ENCODE data around the gene VAT1L.

The VAT1L gene

DNA sequence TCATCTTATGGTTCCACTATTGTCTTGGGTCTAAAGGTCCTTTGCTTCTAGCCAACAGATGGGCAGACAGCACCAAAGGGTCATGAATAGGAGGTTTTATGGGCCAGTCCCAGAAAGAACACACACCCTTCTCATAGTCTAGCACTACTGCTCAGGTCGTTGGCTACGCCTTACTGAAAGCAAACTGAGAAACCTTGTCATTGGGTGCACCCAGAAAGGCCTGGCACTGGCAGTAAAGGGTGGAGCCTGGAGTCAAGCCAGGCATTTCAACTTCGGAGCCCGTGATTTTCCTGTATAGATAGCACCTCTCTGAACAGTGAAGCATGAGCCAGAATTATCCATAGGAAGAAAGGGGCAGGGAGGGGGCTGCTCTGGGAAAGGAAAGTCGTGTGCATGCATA is 74.9 kb downstream of the VAT1L start:
- no peak for DNase-seq (ENCODE audit: low read depth)
- TF ChIP-seq, protein P1, sequence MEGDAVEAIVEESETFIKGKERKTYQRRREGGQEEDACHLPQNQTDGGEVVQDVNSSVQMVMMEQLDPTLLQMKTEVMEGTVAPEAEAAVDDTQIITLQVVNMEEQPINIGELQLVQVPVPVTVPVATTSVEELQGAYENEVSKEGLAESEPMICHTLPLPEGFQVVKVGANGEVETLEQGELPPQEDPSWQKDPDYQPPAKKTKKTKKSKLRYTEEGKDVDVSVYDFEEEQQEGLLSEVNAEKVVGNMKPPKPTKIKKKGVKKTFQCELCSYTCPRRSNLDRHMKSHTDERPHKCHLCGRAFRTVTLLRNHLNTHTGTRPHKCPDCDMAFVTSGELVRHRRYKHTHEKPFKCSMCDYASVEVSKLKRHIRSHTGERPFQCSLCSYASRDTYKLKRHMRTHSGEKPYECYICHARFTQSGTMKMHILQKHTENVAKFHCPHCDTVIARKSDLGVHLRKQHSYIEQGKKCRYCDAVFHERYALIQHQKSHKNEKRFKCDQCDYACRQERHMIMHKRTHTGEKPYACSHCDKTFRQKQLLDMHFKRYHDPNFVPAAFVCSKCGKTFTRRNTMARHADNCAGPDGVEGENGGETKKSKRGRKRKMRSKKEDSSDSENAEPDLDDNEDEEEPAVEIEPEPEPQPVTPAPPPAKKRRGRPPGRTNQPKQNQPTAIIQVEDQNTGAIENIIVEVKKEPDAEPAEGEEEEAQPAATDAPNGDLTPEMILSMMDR (conservative IDR thresholded peaks at IDR 0.05; ENCODE audit: low read depth, low read length), result no peak
- H3K4me3 ChIP-seq (ENCODE audit: low read depth, low read length), result no peak overlapping the region

DNA sequence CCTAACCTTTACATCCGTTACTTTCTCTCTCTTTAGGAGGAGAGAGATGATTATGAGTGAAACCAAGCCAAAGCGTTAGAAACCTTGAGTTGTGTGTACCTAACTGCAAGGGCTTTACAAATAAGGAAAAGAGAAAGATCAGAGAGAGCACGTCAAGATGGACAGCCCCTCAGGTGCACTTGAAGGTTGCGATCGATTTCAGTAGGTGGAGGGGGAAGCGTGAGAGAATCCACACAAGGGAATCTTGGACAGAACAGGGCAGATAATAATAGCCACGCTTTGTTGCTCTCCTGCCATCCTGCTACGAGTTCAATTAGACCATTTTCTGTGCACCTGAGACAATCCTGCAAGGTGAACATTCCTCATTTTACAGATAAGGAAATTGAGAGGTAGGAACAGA is 78.4 kb downstream of the VAT1L start:
- no peak for DNase-seq (ENCODE audit: low read depth)
- TF ChIP-seq, protein P1 (conservative IDR thresholded peaks at IDR 0.05; ENCODE audit: low read depth, low read length), result no peak
- H3K4me3 ChIP-seq (ENCODE audit: low read depth, low read length), result no peak overlapping the region

DNA sequence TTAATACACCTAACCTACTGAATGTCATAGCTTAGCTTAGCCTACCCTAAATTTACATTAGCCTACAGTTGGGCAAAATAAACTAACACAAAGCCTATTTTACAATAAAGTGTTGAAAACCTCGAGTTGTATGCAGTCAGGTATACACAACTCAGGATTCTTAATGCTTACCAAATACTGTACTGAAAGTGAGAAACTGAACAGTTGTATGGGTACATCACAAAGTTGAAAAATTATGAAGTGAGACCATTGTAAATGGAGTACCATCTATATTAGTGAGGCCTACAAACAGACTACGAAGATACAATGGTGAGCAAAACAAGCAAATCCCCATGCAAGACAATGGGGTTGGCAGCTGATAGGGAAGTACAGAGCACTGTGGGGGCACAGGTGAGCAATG is 79.7 kb downstream of the VAT1L start:
- no peak for DNase-seq (ENCODE audit: low read depth)
- TF ChIP-seq, protein P1 (conservative IDR thresholded peaks at IDR 0.05; ENCODE audit: low read depth, low read length), result no peak
- no peak overlapping the region for H3K4me3 ChIP-seq (ENCODE audit: low read depth, low read length)

DNA sequence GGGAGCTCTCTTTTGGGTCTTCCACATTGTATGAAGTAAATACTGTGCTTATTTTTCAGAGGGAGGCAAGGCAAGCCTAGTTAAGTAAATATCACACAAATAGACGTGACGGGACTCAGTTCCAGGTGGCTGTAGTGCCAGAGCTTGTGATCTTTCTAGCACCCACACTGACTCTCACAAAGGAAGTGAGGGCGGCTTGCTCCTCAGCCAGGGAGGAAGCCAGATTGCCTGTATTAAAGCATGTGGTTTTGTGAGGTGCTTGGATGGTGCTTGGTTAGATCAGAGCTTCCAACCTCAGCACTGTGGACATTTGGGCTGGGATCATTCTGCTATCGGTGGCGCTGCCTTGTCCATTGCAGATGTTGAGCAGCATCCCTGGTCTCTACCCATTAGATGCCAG is 80.1 kb downstream of the VAT1L start:
- H3K4me3 ChIP-seq (ENCODE audit: low read depth, low read length), result no peak overlapping the region
- DNase-seq (ENCODE audit: low read depth), result no peak

DNA sequence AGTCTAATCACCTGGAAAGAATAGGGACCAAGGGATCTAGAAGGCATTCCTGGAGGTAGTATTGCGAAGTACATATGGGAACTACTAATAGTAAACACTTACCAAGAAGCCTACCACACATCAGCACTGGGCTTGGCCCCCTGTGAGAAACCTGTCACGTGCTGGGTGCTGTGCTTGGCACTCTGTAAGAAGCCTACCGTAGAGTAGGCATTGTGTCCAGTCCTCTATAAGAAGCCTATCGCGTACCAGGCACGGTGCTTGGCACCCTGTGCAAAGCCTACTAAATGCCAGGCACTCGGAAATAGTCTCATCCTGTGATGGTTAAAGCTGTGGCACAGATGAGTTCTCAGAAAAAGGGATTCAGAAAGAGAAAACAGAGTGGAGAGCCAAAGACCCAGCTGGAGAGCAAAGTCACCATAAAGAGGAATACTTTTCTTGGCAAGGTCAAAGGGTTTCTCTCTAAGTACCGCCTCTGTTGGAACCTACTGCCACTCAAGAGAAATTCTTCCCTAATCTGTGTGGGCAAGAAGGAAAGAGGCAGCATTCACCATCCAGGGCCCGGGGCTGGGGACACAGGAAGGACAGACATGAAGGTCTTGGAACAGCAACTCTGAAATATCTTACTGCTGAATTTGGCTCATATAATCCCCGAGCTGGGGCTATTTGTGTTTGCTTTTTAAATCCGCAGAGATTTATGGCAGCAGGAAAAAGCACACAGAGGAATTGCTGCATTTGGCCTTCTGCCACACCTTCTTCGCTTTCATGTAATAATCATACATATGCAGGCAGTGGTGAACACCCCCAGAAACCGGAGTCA is 81.8 kb downstream of the VAT1L start:
- peak; percentile 44 for DNase-seq (ENCODE audit: low read depth)
- no peak overlapping the region for H3K4me3 ChIP-seq (ENCODE audit: low read depth, low read length)
- TF ChIP-seq, protein P1 (conservative IDR thresholded peaks at IDR 0.05; ENCODE audit: low read depth, low read length), result no peak

More for the DNA sequence above, 80.1 kb downstream of the VAT1L start:
- TF ChIP-seq, protein P1 (conservative IDR thresholded peaks at IDR 0.05; ENCODE audit: low read depth, low read length), result no peak

DNA sequence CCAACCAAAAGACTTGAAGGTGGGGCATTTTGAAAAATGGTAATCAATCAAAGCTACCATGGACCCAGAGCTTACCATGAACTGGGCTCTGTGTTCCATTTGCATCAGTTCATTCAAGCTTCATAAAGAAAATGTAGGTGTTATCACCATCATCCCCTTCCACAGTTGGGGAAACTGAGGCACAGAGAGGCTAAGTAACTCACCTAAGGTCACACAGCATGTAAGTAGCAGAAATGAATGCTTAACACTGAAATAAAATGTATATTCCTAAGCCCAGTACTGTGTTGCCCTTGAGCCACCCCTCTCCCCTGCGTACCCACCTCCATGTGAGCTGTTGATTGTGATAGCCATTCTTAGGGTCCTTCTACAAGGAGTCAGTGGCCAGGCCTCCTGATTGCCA is 83.6 kb downstream of the VAT1L start:
- DNase-seq (ENCODE audit: low read depth), result no peak
- H3K4me3 ChIP-seq (ENCODE audit: low read depth, low read length), result no peak overlapping the region
- TF ChIP-seq, protein P1 (conservative IDR thresholded peaks at IDR 0.05; ENCODE audit: low read depth, low read length), result no peak

DNA sequence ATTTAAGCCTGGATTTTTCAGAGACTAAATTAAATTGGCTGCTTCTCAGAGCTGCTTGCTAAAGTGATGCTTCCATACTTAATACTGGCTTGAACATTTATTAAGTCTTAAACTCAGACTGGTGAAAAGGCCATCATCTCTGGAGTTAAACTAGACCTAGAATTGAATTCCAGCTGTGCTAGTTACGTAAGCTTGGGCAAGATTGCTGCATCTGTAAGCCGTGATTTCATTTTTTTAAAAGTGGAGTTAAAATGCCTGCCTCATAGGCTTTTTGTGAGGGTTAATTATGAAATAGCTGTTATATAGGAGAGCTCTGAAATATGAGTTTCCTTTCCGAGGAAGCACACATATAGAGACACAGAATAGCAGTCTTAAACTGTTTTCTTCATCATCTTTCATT is 84.7 kb downstream of the VAT1L start:
- TF ChIP-seq, protein P1 (conservative IDR thresholded peaks at IDR 0.05; ENCODE audit: low read depth, low read length), result no peak
- no peak overlapping the region for H3K4me3 ChIP-seq (ENCODE audit: low read depth, low read length)
- peak; percentile 51 for DNase-seq (ENCODE audit: low read depth)

Measured in choroid plexus epithelial cell (primary cell).